Small intestine (tissue), 7 donors: Measurements from ENCODE around the gene HDAC9. TPM values are rescaled to one million over a fixed set of nuclear protein-coding genes. Genes with fewer than 3 reads are reported as not detected.

ENCODE experiments used
- DNase-seq, 2 donors: peaks; one replicate each; pipeline versions ENCODE4 v3.0.0 to v3.0.0-alpha.2; 2013
- FAIRE-seq: peaks from 2 replicates; lab custom pipeline; 2012; peaks lifted over from hg19 to GRCh38; lab: Jason Lieb, UNC
- H3K27ac ChIP-seq, 3 donors: one replicate each; pipeline ENCODE4 v1.5.1; 2013; ENCODE audit warnings: low read length in 2 of 3, mild to moderate bottlenecking in 2 of 3, control low read depth in 1 of 3, inconsistent platforms in 1 of 3, low read depth in 1 of 3, moderate library complexity in 1 of 3
- H3K27me3 ChIP-seq, 3 donors: one replicate each; pipeline ENCODE4 v1.6.1; 2013; ENCODE audit warnings: low read length in 3 of 3, inconsistent platforms in 1 of 3; ENCODE audit not compliant: control insufficient read depth in 3 of 3, insufficient read depth in 3 of 3
- H3K36me3 ChIP-seq, 3 donors: one replicate each; pipeline ENCODE4 v1.6.1; 2013; ENCODE audit warnings: low read length in 3 of 3, inconsistent platforms in 1 of 3, low read depth in 1 of 3, mild to moderate bottlenecking in 1 of 3, moderate library complexity in 1 of 3; ENCODE audit not compliant: control insufficient read depth in 3 of 3, insufficient read depth in 2 of 3
- H3K4me1 ChIP-seq, 3 donors: one replicate each; pipeline ENCODE4 v1.6.1; 2013; ENCODE audit warnings: low read length in 2 of 3, inconsistent platforms in 1 of 3, low read depth in 1 of 3, mild to moderate bottlenecking in 1 of 3, moderate library complexity in 1 of 3; ENCODE audit not compliant: control insufficient read depth in 3 of 3, insufficient read depth in 2 of 3
- H3K4me3 ChIP-seq, 3 donors: one replicate each; pipeline ENCODE4 v1.5.1; 2013; ENCODE audit warnings: low read length in 3 of 3, control low read depth in 1 of 3, inconsistent platforms in 1 of 3, low read depth in 1 of 3, mild to moderate bottlenecking in 1 of 3, moderate library complexity in 1 of 3
- H3K9me3 ChIP-seq, 2 donors: one replicate each; pipeline ENCODE4 v1.6.1; 2013; ENCODE audit warnings: low read depth in 1 of 2, low read length in 1 of 2; ENCODE audit not compliant: control insufficient read depth in 2 of 2, insufficient read depth in 1 of 2
- WGBS, 3 donors: extraction: QIAGEN DNeasy Blood & Tissue Kit; methylation state at CpG; one replicate each; pipeline ENCODE4 v1.1.7; 2013; 5-methylcytosine and 5-hydroxymethylcytosine counted together
- polyA plus RNA-seq, 4 donors: library from polyadenylated mRNA; stranded (reverse) in 3 of 4; unstranded in 1 of 4; fragments of 200-250 nt in 3 of 4; fragments of 120-200 nt in 1 of 4; gene quantifications; one replicate each; pipeline versions ENCODE4 v1.2.1 to v1.2.3, GENCODE V29; 2013
- donor health status: healthy with polysubstance abuse.
- donor health status: control.
- donor health status: control.
- donor health status: Bipolar disorder and iron deficiency.
- donor health status: healthy.

HDAC9 gene
- polyA plus RNA-seq, 4 donors, result 2.2 to 2.7 (median 2.7) TPM; not detected in 1

DNA sequence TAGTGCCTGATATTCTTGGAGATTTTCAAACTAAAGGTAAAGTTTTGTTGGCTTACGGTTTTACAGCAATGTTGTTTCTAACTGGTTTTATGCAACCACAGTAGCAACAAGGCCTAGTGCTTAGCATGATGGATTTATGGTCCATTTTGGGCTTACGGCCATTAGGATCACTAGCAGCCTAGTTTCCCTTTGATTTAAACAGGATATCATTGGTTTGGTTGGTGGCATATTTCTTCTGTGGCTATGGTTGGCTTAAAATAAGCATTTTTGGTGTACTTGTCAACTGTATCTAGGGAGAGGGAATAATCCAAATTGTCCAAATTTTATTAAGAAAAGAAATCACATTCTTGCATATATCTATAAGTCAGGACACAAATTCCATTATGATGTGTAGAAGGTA is 194.0 kb downstream of the HDAC9 start:
- no peaks in the 10 kb centered on the region for H3K9me3 ChIP-seq
- H3K36me3 ChIP-seq, result no peaks in the 10 kb centered on the region
- no peaks in the 10 kb centered on the region for H3K4me1 ChIP-seq
- no peak overlapping the region for H3K4me3 ChIP-seq
- DNase-seq (no peak), FAIRE-seq (no peak)
- no peaks in the 10 kb centered on the region for H3K27me3 ChIP-seq
- H3K27ac ChIP-seq, result no peak overlapping the region
- 72 to 92% (median 81%) methylated on average over 2 of the region's 2 CpGs for WGBS, 3 donors

- Histone ChIP-seq H3K27ac (no peak overlapping the region), H3K27me3 (no peaks in the 10 kb centered on the region), H3K4me1 (no peaks in the 10 kb centered on the region), H3K9me3 (no peaks in the 10 kb centered on the region), H3K36me3 (no peaks in the 10 kb centered on the region), H3K4me3 (no peak overlapping the region)
- 39 to 47% (median 44%) methylated on average over 4 of the region's 4 CpGs for WGBS, 3 donors
- DNase-seq (peak in 1 of 2 donors; percentile 36), FAIRE-seq (no peak)
Measured at GRCh38 chr7:18693406-18693805, 197.9 kb downstream of the HDAC9 start.

GRCh38 chr7:18693816-18694215 is 198.3 kb downstream of the HDAC9 start:
- no peaks in the 10 kb centered on the region for H3K36me3 ChIP-seq
- DNase-seq (no peak), FAIRE-seq (no peak)
- H3K9me3 ChIP-seq, result no peaks in the 10 kb centered on the region
- no peak overlapping the region for H3K4me3 ChIP-seq
- no peaks in the 10 kb centered on the region for H3K27me3 ChIP-seq
- H3K4me1 ChIP-seq, result no peaks in the 10 kb centered on the region
- 68 to 78% (median 71%) methylated on average over 2 of the region's 2 CpGs for WGBS, 3 donors
- no peak overlapping the region for H3K27ac ChIP-seq

DNA sequence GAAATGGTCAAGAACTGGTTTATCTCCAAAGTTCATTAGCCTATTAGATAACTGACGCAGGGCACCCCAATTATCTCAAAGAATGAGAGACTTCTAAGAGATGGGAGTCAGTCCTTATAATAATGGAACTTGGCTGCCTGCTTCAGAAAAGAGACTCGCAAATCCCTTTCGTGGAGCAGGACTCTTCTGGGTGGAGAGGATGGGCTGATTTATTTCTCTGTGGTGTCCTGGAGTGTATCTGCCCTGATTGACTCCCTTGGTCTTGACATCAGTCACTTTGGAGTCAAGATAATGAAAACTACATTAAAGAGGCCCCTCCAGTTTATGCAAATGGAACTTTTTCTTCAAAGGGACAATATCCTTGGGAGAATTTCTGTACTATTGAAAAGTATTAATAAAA is 198.9 kb downstream of the HDAC9 start:
- Histone ChIP-seq H3K36me3 (no peaks in the 10 kb centered on the region), H3K4me3 (no peak overlapping the region), H3K27me3 (no peaks in the 10 kb centered on the region), H3K27ac (no peak overlapping the region), H3K9me3 (no peaks in the 10 kb centered on the region), H3K4me1 (no peaks in the 10 kb centered on the region)
- DNase-seq, result no peak
- FAIRE-seq, result no peak
- WGBS, 3 donors, result 68 to 85% (median 70%) methylated on average over 3 of the region's 3 CpGs

DNA sequence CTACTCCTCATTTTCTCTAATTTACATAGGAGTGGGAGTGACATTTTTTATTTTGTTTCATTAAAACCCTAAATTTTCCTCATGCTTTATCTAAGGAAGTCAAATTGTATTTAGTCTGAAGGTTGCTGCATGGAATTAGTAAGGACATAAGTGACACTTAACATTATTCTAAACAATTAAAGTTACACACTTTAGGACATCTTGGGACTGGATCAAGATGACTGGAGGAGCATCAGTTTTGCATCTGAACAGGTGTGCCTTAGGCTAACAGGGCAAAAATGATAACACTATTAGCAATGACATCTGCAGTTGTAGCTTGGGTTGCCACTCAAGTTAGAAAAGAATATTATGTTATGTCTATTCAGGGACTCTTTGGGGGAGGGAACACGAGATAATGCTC is 199.4 kb downstream of the HDAC9 start:
- no peaks in the 10 kb centered on the region for H3K27me3 ChIP-seq
- no peak overlapping the region for H3K27ac ChIP-seq
- no peaks in the 10 kb centered on the region for H3K36me3 ChIP-seq
- DNase-seq (no peak), FAIRE-seq (no peak)
- no peaks in the 10 kb centered on the region for H3K4me1 ChIP-seq
- no peaks in the 10 kb centered on the region for H3K9me3 ChIP-seq
- H3K4me3 ChIP-seq, result no peak overlapping the region
- 39 to 52% (median 41%) methylated on average over 1 of the region's 1 CpG for WGBS, 3 donors

DNA sequence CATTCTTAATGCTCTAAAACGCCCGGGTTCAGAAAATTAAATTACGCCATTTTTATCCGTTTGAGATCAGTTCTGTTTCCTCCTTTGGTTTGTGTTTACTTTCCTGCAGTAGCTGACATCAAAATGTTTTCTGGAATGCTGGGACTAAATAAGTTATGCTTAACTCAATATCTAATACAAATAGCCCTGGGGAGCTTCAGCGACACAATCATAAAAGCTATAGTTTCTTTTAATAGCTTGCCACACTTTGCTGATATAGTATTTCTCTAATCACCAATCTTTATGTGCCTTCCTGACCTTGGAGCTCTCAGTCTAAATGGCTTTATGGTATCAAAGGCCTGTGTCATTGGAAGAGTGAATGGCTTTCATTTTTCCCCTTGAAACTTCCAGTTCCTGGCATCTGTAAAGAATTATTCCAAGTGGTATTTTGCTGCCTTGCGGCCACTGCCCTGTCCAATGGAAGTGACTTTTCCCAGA is 202.7 kb downstream of the HDAC9 start:
- H3K27me3 ChIP-seq, result no peaks in the 10 kb centered on the region
- H3K27ac ChIP-seq, result no peak overlapping the region
- H3K9me3 ChIP-seq, result no peaks in the 10 kb centered on the region
- no peak overlapping the region for H3K4me3 ChIP-seq
- peak in 1 of 2 donors; percentile 37 for DNase-seq
- 53 to 79% (median 79%) methylated on average over 6 of the region's 6 CpGs for WGBS, 3 donors
- no peaks in the 10 kb centered on the region for H3K36me3 ChIP-seq
- no peak for FAIRE-seq
- H3K4me1 ChIP-seq, result no peaks in the 10 kb centered on the region

DNA sequence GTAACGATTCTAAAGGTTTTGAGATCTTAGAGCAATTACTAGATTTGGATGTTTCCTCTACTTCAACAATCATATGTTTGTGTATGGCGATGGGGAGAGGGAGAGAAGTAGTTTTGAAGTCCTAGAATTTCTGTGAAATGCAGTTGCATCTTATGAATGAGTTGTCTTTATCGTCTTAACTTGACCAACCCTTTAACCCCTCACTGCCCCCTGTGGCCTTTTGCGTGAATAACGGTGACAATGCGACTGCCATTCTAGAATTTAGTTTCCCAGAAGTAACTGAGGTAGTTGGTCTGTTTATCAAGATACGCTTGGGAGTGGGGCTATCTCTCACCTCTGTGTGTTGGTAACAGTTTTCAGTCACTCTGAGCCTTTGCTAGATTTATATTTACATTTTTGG is 204.6 kb downstream of the HDAC9 start:
- H3K4me1 ChIP-seq, result no peaks in the 10 kb centered on the region
- H3K27me3 ChIP-seq, result no peaks in the 10 kb centered on the region
- FAIRE-seq (no peak), DNase-seq (no peak)
- WGBS, 3 donors, result 78 to 85% (median 81%) methylated on average over 7 of the region's 7 CpGs
- no peaks in the 10 kb centered on the region for H3K36me3 ChIP-seq
- H3K9me3 ChIP-seq, result no peaks in the 10 kb centered on the region
- H3K4me3 ChIP-seq, result no peak overlapping the region
- H3K27ac ChIP-seq, result no peak overlapping the region

DNA sequence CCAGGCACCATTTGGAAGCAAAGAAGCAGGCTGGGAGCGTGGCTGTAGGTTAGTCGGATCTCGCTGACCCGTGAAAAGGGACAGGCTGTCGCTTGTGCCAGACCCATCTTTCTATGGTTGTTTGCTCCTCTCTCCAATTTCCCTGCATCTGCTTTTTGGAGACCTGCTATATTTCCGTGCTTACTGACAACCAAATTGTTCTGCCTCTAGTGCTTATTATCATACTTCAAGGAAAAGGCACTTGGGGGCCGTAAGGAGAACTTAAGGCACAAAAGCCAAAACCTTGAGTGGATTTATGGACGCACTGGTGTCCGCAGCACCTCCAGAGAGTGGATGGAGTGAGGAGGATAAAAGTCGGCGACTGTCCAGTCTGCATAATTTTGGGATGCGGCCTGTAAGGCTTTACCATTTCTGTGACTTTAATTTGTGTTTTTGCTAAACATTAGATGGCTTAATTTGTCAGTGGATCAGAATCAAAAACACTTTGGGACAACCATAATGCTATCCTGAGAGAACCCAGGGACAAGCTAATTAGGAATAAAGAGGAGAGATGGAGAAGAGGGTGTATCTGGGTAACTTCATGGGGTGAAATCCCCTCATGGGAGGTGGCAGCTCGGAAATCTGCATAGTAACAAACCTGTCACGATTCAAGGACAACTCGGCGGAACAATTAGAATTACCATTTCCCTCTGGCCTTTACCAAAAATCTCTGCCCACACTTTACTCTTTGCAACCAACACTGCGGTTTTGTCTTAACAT is 206.7 kb downstream of the HDAC9 start:
- 88 to 89% (median 88%) methylated on average over 17 of the region's 17 CpGs for WGBS, 3 donors
- Histone ChIP-seq H3K9me3 (no peaks in the 10 kb centered on the region), H3K4me1 (no peaks in the 10 kb centered on the region), H3K36me3 (no peaks in the 10 kb centered on the region), H3K27me3 (no peaks in the 10 kb centered on the region), H3K27ac (no peak overlapping the region), H3K4me3 (no peak overlapping the region)
- FAIRE-seq, result no peak
- DNase-seq, result no peak

GRCh38 chr7:18703685-18704084 is 208.1 kb downstream of the HDAC9 start:
- no peak for FAIRE-seq
- DNase-seq, result no peak
- H3K9me3 ChIP-seq, result no peaks in the 10 kb centered on the region

More at GRCh38 chr7:18703685-18704084, 208.1 kb downstream of the HDAC9 start:
- Histone ChIP-seq H3K27me3 (no peaks in the 10 kb centered on the region), H3K4me3 (no peak overlapping the region), H3K4me1 (no peaks in the 10 kb centered on the region), H3K27ac (no peak overlapping the region), H3K36me3 (no peaks in the 10 kb centered on the region)
